Measurements from ENCODE around the gene DHRSX. TPM values are rescaled to one million over a fixed set of nuclear protein-coding genes. Genes with fewer than 3 reads are reported as not detected.

The DHRSX gene
- total and polyA plus RNA-seq, 7 donors = 12.5 to 25.2 (median 16.1) TPM

DNA sequence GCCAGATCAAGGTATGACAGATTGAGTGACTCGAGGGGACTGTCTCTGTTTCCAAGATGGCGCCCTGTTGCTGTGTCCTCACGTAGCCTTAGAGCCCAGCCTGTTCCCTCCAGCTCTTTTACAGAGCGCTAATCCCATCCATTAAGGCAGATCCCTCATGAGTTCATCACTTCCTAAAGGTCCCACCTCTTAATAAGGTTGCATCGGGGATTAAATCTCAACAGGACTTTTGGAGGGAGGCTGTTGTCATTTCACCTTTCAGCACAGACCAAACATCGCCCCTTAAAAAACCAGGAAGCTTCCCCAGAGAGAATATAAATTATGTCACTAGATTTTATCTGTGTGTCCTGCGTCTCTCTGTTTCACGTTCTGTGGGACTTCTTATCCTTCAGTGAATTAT, 32.6 kb upstream of the DHRSX start:
- H3K9me3 ChIP-seq = no peaks in the 10 kb centered on the region
- no peaks in the 10 kb centered on the region for H3K27me3 ChIP-seq
- intact Hi-C loops (cut with DNase I) = no loop called here
- H3K4me1 ChIP-seq = peaks cover 0 to 6% (median 0%) of the 10 kb centered on the region in 4 donors
- H3K36me3 ChIP-seq = no peaks in the 10 kb centered on the region
- 69 to 80% methylated on average over 8 of the region's 8 CpGs for WGBS, 2 donors
- H3K27ac ChIP-seq = no peak overlapping the region
- no peak for DNase-seq
- H3K4me3 ChIP-seq = no peak overlapping the region
- TF ChIP-seq POLR2AphosphoS5 (IDR thresholded peaks at IDR 0.05) (no peak), POLR2A (IDR thresholded peaks at IDR 0.05) (no peak), EP300 (IDR thresholded peaks at IDR 0.05) (no peak)
- TF ChIP-seq, protein P1, sequence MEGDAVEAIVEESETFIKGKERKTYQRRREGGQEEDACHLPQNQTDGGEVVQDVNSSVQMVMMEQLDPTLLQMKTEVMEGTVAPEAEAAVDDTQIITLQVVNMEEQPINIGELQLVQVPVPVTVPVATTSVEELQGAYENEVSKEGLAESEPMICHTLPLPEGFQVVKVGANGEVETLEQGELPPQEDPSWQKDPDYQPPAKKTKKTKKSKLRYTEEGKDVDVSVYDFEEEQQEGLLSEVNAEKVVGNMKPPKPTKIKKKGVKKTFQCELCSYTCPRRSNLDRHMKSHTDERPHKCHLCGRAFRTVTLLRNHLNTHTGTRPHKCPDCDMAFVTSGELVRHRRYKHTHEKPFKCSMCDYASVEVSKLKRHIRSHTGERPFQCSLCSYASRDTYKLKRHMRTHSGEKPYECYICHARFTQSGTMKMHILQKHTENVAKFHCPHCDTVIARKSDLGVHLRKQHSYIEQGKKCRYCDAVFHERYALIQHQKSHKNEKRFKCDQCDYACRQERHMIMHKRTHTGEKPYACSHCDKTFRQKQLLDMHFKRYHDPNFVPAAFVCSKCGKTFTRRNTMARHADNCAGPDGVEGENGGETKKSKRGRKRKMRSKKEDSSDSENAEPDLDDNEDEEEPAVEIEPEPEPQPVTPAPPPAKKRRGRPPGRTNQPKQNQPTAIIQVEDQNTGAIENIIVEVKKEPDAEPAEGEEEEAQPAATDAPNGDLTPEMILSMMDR (IDR thresholded peaks at IDR 0.05) = no peak

DNA sequence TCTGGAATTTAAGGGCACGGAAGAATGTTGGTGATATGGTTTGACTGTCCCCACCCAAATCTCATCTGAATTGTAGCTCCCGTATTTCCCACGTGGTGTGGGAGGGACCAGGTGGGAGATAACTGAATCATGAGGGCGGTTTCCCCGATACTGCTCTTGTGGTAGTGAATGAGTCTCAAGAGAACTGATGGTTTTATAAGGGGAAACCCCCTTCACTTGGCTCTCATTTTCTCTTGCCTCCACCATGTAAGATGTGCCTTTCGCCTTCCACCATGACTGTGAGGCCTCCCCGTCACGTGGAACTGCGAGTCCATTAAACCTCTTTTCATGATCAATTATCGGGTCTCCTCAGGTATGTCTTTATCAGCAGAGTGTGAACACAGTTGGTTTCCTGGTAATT, 25.6 kb upstream of the DHRSX start:
- Histone ChIP-seq H3K4me3 (no peak overlapping the region), H3K9me3 (no peaks in the 10 kb centered on the region), H3K36me3 (no peaks in the 10 kb centered on the region), H3K27ac (no peak overlapping the region), H3K4me1 (no peaks in the 10 kb centered on the region), H3K27me3 (no peaks in the 10 kb centered on the region)
- TF ChIP-seq POLR2A (IDR thresholded peaks at IDR 0.05) = no peak
- no peak for TF ChIP-seq POLR2AphosphoS5 (IDR thresholded peaks at IDR 0.05)
- TF ChIP-seq, protein P1 (IDR thresholded peaks at IDR 0.05) = no peak
- TF ChIP-seq EP300 (IDR thresholded peaks at IDR 0.05) = no peak
- DNase-seq = no peak
- 74 to 82% methylated on average over 10 of the region's 10 CpGs for WGBS, 2 donors
- intact Hi-C loops (cut with DNase I) = no loop called here

DNA sequence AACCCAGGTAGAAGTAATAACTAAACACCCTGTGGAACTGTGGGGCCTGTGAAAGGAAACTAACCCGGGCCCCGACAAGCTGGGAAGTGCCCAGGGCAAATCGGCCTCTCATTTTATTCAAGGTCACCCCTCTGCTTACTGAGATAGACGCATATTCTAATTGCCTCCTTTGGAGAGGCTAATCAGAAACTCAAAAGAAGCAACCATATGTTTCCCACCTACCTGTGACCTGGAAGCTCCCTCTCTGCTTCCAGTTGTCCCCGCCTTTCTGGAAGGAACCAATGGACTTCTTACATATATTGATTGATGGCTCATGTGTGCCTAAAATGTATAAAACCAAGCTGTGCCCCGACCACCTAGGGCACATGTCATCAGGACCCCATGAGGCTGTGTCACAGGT, 23.1 kb upstream of the DHRSX start:
- H3K4me1 ChIP-seq = no peaks in the 10 kb centered on the region
- no peaks in the 10 kb centered on the region for H3K9me3 ChIP-seq
- no peaks in the 10 kb centered on the region for H3K27me3 ChIP-seq
- no peak overlapping the region for H3K4me3 ChIP-seq
- 77 to 80% methylated on average over 6 of the region's 6 CpGs for WGBS, 2 donors
- DNase-seq = no peak
- TF ChIP-seq POLR2AphosphoS5 (IDR thresholded peaks at IDR 0.05) (no peak), EP300 (IDR thresholded peaks at IDR 0.05) (no peak), POLR2A (IDR thresholded peaks at IDR 0.05) (no peak)
- TF ChIP-seq, protein P1 (IDR thresholded peaks at IDR 0.05) = no peak
- H3K27ac ChIP-seq = no peak overlapping the region
- no peaks in the 10 kb centered on the region for H3K36me3 ChIP-seq
- intact Hi-C loops (cut with DNase I) = no loop called here

DNA sequence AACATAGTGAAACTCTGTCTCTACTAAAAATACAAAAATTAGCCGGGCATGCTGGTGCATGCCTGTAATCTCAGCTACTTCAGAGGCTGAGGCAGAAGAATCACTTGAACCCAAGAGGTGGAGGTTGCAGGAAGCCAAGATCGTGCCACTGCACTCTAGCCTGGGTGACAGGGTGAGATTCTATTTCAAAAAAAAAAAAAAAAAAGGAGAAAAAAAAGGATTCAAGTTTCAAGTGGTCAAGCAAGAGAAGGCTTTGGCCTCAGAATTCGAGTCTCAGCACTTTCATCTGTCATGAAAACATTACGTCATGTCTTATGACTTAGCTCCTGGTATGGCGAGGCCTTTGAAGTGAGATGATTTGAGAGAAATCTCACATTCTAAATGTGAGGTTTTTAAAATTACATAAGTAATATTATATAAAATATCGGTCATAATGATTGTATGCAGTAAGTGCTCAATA, 21.2 kb upstream of the DHRSX start:
- 84 to 85% methylated on average over 6 of the region's 6 CpGs for WGBS, 2 donors
- no peak overlapping the region for H3K4me3 ChIP-seq
- TF ChIP-seq POLR2A (IDR thresholded peaks at IDR 0.05) (no peak), EP300 (IDR thresholded peaks at IDR 0.05) (no peak)
- TF ChIP-seq, protein P1 (IDR thresholded peaks at IDR 0.05) = no peak
- no peaks in the 10 kb centered on the region for H3K9me3 ChIP-seq
- H3K27ac ChIP-seq = peak overlapping the region in 1 of 4 donors; percentile 10
- DNase-seq = no peak
- H3K36me3 ChIP-seq = no peaks in the 10 kb centered on the region
- no peaks in the 10 kb centered on the region for H3K27me3 ChIP-seq
- intact Hi-C loops (cut with DNase I) = no loop called here
- H3K4me1 ChIP-seq = no peaks in the 10 kb centered on the region
